ENCODE data around the gene ALG9. TPM values are rescaled to one million over a fixed set of nuclear protein-coding genes. Genes with fewer than 3 reads are reported as not detected.

ALG9 gene
- total RNA-seq, 1 experiment from 2014 or later, result 28.8 TPM

- CTCF ChIA-PET, result interaction anchor here (1.1 kb wide), 1 partner anchor 10 kb away, joined by 3 read pairs; no protein-coding TSS in a partner anchor
- BruUV-seq (replicated peaks), result no TSS peak
- POLR2A ChIA-PET, result no interaction called here
- H3K27me3 Mint-ChIP-seq (ENCODE audit: insufficient read depth, unreplicated experiment), result no peaks in the 10 kb centered on the region
- no peak for TF ChIP-seq CTCF (IDR thresholded peaks at IDR 0.05; ENCODE audit: unreplicated experiment)
- H3K4me1 Mint-ChIP-seq (ENCODE audit: insufficient read depth, unreplicated experiment), result no peaks in the 10 kb centered on the region
- no peaks in the 10 kb centered on the region for H3K9me3 Mint-ChIP-seq (ENCODE audit: unreplicated experiment)
- H3K36me3 Mint-ChIP-seq (ENCODE audit: insufficient read depth, unreplicated experiment), result peaks cover 49% of the 10 kb centered on the region
- no peak overlapping the region for H3K4me3 Mint-ChIP-seq (ENCODE audit: unreplicated experiment)
- intact Hi-C loops (cut with micrococcal nuclease), result no loop called here
- no peak overlapping the region for H3K27ac Mint-ChIP-seq (ENCODE audit: low read depth, unreplicated experiment)
- DNase-seq (ENCODE audit: unreplicated experiment), result no peak
Observed at GRCh38 chr11:111838054-111838453, 33.3 kb downstream of the ALG9 start.

- intact Hi-C loops (cut with micrococcal nuclease), result no loop called here
- Mint-ChIP-seq H3K4me3 (ENCODE audit: unreplicated experiment) (no peak overlapping the region), H3K36me3 (ENCODE audit: insufficient read depth, unreplicated experiment) (peaks cover 48% of the 10 kb centered on the region), H3K4me1 (ENCODE audit: insufficient read depth, unreplicated experiment) (no peaks in the 10 kb centered on the region), H3K9me3 (ENCODE audit: unreplicated experiment) (no peaks in the 10 kb centered on the region), H3K27me3 (ENCODE audit: insufficient read depth, unreplicated experiment) (no peaks in the 10 kb centered on the region), H3K27ac (ENCODE audit: low read depth, unreplicated experiment) (no peak overlapping the region)
- TF ChIP-seq CTCF (IDR thresholded peaks at IDR 0.05; ENCODE audit: unreplicated experiment), result no peak
- ChIA-PET CTCF (interaction anchor here (0.6 to 1.1 kb wide), 2 partner anchors 21 to 60 kb away, joined by 3 to 4 read pairs; no protein-coding TSS in a partner anchor), POLR2A (no interaction called here)
- DNase-seq (ENCODE audit: unreplicated experiment), result no peak
- no TSS peak for BruUV-seq (replicated peaks)
Observed at GRCh38 chr11:111837366-111837891, 34.0 kb downstream of the ALG9 start.

GRCh38 chr11:111836721-111837120 is 34.7 kb downstream of the ALG9 start:
- no peaks in the 10 kb centered on the region for H3K9me3 Mint-ChIP-seq (ENCODE audit: unreplicated experiment)
- no peaks in the 10 kb centered on the region for H3K27me3 Mint-ChIP-seq (ENCODE audit: insufficient read depth, unreplicated experiment)
- BruUV-seq (replicated peaks), result no TSS peak
- DNase-seq (ENCODE audit: unreplicated experiment), result no peak
- POLR2A ChIA-PET, result no interaction called here
- CTCF ChIA-PET, result interaction anchor here (1.1 kb wide), 1 partner anchor 60 kb away, joined by 4 read pairs; no protein-coding TSS in a partner anchor
- no peak overlapping the region for H3K4me3 Mint-ChIP-seq (ENCODE audit: unreplicated experiment)
- H3K36me3 Mint-ChIP-seq (ENCODE audit: insufficient read depth, unreplicated experiment), result peaks cover 52% of the 10 kb centered on the region
- intact Hi-C loops (cut with micrococcal nuclease), result no loop called here
- TF ChIP-seq CTCF (IDR thresholded peaks at IDR 0.05; ENCODE audit: unreplicated experiment), result no peak
- H3K27ac Mint-ChIP-seq (ENCODE audit: low read depth, unreplicated experiment), result no peak overlapping the region
- H3K4me1 Mint-ChIP-seq (ENCODE audit: insufficient read depth, unreplicated experiment), result no peaks in the 10 kb centered on the region

GRCh38 chr11:111836162-111836561 is 35.2 kb downstream of the ALG9 start:
- no peak for TF ChIP-seq CTCF (IDR thresholded peaks at IDR 0.05; ENCODE audit: unreplicated experiment)
- Mint-ChIP-seq H3K27me3 (ENCODE audit: insufficient read depth, unreplicated experiment) (no peaks in the 10 kb centered on the region), H3K4me1 (ENCODE audit: insufficient read depth, unreplicated experiment) (no peaks in the 10 kb centered on the region), H3K27ac (ENCODE audit: low read depth, unreplicated experiment) (no peak overlapping the region), H3K36me3 (ENCODE audit: insufficient read depth, unreplicated experiment) (peaks cover 49% of the 10 kb centered on the region), H3K9me3 (ENCODE audit: unreplicated experiment) (no peaks in the 10 kb centered on the region), H3K4me3 (ENCODE audit: unreplicated experiment) (no peak overlapping the region)
- DNase-seq (ENCODE audit: unreplicated experiment), result no peak
- ChIA-PET CTCF (no interaction called here), POLR2A (no interaction called here)
- intact Hi-C loops (cut with micrococcal nuclease), result no loop called here
- BruUV-seq (replicated peaks), result no TSS peak
